C4-2B (cell line): ENCODE measurements around the gene SNX14.

Experiments used
- CTCF ChIP-seq: fragments of 450-650 bp; conservative IDR thresholded peaks from 2 replicates; pipeline ENCODE4 v1.5.1; 2017; ENCODE audit warnings: mild to moderate bottlenecking
- ZFX ChIP-seq: fragments of 450-650 bp; IDR thresholded peaks from 2 replicates; pipeline ENCODE4 v1.6.1; 2017

- TF ChIP-seq ZFX = no peak
- TF ChIP-seq CTCF = peak; percentile 76
Measured at GRCh38 chr6:85537055-85537494, 56.6 kb downstream of the SNX14 start.
